ELR (cell line): Measurements from ENCODE around the gene TIMM10B.
A peak's percentile ranks its signal among the peaks of the same experiment; 100 is the strongest.

ENCODE experiments used
- DNase-seq: peaks from one replicate; pipeline ENCODE4 v3.0.0-alpha.2; 2015; ENCODE audit warnings: low read depth

TIMM10B gene

GRCh38 chr11:6472934-6473333, 8.4 kb upstream of the TIMM10B start:
- DNase-seq = no peak

GRCh38 chr11:6473451-6474412, 7.6 kb upstream of the TIMM10B start, which contains the start of gene TRIM3:
Gene TRIM3, minus strand, starts transcription at chr11:6473941. Its CDS starts 8,246 bp downstream, at chr11:6465695.
- DNase-seq = peak; percentile 88

GRCh38 chr11:6474413-6474792, 6.9 kb upstream of the TIMM10B start:
- DNase-seq = no peak

GRCh38 chr11:6474806-6475500, 6.3 kb upstream of the TIMM10B start:
- peak; percentile 25 for DNase-seq

GRCh38 chr11:6475936-6476335, 5.4 kb upstream of the TIMM10B start:
- DNase-seq = no peak

GRCh38 chr11:6476571-6476970, 4.7 kb upstream of the TIMM10B start:
- no peak for DNase-seq

GRCh38 chr11:6480299-6480914, 894 bp upstream of the TIMM10B start:
- peak; percentile 3 for DNase-seq

GRCh38 chr11:6481924-6482275, 599 bp downstream of the TIMM10B start:
- no peak for DNase-seq

- DNase-seq = no peak
Measured at GRCh38 chr11:6482441-6482840, 1.1 kb downstream of the TIMM10B start.

GRCh38 chr11:6483015-6483414, 1.7 kb downstream of the TIMM10B start:
- no peak for DNase-seq

GRCh38 chr11:6485661-6486060, 4.4 kb downstream of the TIMM10B start:
- DNase-seq = no peak

- DNase-seq = no peak
Measured at GRCh38 chr11:6486256-6486655, 5.0 kb downstream of the TIMM10B start.

- no peak for DNase-seq
Measured at GRCh38 chr11:6486938-6487337, 5.6 kb downstream of the TIMM10B start.

- DNase-seq = no peak
Measured at GRCh38 chr11:6488342-6488741, 7.0 kb downstream of the TIMM10B start.

GRCh38 chr11:6488821-6489220, 7.5 kb downstream of the TIMM10B start:
- DNase-seq = no peak

- DNase-seq = no peak
Measured at GRCh38 chr11:6489306-6489705, 8.0 kb downstream of the TIMM10B start.

- DNase-seq = no peak
Measured at GRCh38 chr11:6497069-6497839, 16.0 kb downstream of the TIMM10B start, which contains the start of gene DNHD1. Gene DNHD1, plus strand, starts transcription at chr11:6497280. Its CDS starts 936 bp downstream, at chr11:6498216.

GRCh38 chr11:6498121-6498520, 16.8 kb downstream of the TIMM10B start:
- no peak for DNase-seq

- DNase-seq = no peak
Measured at GRCh38 chr11:6498544-6498943, 17.2 kb downstream of the TIMM10B start.

GRCh38 chr11:6502382-6502781, 21.1 kb downstream of the TIMM10B start:
- no peak for DNase-seq

- DNase-seq = no peak
Measured at GRCh38 chr11:6504166-6504565, 22.9 kb downstream of the TIMM10B start.
